GM11168 (cell line): ENCODE data around the gene FHOD3.
"Not testable (repeated sequence)": the region's sequence is repeated elsewhere in the genome, so short reads cannot be mapped to it uniquely, and the experiment has no call there.

ENCODE experiments used
- in situ Hi-C: fragments of 300-500 bp; cut with MboI; formaldehyde crosslinking; loops from one replicate; pipeline ENCODE4 v1.12.0; 2022; ENCODE audit warnings: low sequenced_read_pairs; ENCODE audit not compliant: unreplicated experiment

FHOD3 gene

DNA sequence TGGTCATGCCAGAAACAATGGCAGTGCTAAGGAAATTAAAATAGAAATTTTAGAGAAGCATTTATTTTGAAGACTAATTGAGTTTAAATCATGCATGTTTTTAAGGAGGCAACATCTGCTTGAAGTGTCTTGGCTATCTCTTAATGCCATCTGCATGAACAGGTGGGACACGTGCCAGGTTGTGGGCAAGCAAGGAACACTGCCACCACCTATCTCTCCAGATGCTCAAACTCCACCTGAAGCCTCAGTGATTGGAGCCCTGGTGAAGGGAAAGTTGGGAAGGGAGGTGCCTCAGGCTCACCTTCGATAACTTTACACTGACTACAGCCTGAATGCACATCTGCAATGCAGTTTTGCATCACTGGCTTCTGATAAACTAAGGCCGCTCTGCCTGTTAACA is 439.8 kb downstream of the FHOD3 start:
- in situ Hi-C loops, result no loop called here

GRCh38 chr18:36744261-36744876 is 446.9 kb downstream of the FHOD3 start:
- in situ Hi-C loops, result no loop called here

DNA sequence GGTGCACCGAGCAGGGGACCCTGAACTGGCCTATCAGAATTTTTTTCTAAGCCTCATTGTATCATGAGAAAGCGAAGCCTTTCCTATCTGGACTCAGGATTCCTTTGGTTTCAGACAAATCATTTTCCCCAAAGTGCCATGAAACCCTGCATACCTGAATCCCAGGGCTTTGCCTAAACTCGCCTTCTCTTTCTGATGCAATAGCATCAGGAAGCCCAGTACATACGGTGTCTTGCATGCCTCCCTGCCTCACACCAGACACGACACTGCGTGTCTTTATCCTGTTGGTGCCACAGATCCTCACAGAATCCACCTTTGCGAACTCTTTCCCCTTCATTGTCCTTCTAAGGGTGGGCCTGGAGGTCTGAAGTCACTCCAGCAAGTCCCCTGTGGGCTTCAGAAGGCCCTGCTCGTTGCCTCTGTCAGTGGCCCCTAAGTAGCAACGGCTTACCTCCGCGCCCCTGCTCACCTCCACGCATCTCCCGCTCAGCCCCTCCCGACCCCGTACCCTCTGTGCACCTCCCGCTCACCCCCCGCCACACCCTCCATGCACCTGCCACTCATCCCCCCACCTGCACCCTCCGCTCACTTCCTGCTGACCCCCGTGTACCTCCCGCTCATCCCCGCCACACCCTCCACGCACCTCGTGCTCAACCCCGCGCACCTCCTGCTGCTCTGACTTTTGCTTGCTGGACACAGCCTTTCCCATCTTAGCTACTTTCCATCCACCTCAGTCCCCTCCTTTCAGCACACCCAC is 447.9 kb downstream of the FHOD3 start:
- in situ Hi-C loops, result no loop called here

DNA sequence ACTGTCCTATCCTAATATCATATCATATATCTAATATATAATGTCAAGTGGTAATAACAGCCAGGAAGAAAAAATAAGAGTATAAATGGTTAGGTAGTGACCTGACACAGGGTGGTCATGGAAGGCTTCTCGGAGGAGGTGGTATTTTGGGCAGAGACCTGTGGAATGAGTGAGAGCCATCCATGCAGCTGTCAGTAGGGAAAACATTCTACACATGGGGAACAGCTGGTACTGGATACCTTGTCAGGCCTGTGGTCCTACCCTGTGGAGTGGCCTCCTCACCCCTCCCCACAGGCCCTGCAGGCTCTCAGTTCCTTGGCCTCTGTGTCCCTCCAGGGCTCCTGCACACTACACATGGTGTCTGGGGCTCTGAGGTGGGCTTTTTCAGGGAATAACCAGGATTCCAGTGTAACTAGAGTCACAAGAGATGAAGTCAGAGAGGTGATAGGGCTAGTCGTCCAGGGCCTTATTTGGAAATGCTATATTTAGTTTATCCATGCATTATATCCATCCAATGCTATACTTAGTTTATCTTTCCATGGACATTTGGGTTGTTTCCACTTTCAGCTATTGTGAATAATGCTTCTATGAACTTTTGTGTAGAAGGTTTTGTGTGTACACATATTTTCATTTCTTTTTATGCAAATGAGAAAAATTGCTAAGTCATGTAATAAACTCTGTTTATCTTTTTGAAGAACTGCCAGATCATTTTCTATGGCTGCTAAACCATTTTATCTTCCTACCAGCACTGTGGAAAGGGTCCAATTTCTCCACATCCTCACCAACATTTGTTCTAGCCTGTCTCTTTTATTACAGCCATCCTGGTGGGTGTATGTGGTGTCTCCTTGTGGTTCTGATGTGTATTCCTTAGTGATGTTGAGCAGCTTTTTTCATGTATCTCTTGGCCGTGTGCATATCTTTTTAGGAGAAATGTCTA is 455.7 kb downstream of the FHOD3 start:
- in situ Hi-C loops, result no loop called here

DNA sequence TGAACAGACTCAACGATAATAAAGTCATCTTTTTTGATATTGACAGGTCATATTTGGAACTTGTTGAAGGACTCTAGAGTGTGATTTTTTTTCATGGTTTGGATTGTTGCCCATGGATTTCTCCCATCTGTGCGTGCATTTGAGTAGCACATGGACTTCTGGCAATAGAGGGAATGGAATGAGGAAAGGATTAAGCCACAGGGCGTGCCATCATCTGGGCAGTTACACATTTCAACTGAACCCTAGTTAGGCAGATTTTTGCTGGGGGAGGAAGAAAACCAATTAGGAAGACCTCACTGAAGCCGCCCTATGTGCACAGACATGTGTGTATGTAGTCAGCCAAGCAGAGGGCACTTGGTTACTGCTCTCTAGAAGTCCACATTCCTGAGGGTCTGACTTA is 458.7 kb downstream of the FHOD3 start:
- in situ Hi-C loops, result no loop called here

GRCh38 chr18:36757081-36757480 is 459.6 kb downstream of the FHOD3 start:
- in situ Hi-C loops, result no loop called here

- in situ Hi-C loops, result no loop called here
These were observed 460.5 kb downstream of the FHOD3 start for GRCh38 chr18:36757991-36758390.

DNA sequence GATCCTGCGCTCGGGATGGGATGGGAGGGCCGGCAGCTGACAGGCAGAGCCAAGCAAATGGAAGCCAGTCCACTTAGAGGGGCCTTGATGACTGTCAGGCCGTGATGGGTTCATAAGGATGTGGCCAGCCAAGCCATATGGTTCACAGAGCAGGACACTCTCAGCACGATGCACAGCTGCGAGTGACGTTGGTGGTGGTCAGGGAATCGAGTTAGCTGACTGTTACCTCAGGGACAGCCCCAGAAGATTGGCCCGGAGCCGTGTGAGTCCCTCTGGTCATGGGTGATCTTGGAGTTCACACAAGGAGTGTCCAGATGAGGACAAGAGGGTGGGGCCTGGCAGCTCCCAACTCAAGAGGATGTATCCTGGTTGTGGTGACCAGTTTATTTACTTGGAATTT is 461.1 kb downstream of the FHOD3 start:
- in situ Hi-C loops, result no loop called here

DNA sequence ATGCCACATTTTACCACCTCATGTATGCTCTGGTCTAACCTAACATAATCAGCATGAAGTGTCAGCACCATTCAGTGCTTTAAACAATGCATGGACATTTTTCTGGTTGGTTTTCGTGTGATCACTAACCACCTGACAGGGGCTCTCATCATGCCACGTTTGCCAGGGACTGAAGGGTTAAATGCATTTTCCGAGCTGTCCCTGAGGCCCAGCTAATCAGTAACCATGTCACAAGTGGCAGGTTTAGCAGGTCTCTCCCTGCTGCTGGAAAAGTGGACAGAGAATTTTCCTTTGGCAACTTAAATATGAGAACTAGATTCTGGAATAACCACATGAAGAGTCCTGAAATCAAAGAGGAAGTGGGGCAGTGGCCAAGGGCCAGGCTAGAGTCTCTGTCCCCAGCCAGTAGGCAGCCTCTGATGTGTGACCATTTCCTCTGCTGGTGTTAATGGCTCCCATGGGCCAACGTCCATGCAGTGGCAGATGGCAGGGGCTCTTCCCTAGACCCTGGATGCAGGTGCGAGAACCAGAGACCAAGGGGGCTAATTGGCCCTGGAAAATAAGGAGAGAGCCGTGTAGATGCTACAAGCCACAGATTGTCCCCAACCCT is 461.8 kb downstream of the FHOD3 start:
- in situ Hi-C loops, result no loop called here

DNA sequence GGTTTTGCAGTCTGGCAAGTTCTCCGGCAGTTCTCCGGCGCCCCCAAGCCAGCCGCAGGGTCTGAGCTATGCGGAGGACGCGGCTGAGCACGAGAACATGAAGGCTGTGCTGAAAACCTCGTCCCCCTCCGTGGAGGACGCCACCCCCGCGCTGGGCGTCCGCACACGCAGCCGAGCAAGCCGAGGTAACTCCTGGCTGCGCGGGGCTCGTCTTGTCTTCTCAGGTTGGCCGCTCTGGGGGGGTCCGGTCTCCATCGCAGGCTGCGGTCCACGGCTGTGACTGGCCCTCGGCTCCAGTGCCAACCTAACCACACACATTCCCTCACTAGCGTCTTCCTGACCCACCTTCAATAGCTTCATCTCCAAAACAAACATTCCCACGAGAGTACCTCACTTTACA is 463.1 kb downstream of the FHOD3 start:
- in situ Hi-C loops, result no loop called here

DNA sequence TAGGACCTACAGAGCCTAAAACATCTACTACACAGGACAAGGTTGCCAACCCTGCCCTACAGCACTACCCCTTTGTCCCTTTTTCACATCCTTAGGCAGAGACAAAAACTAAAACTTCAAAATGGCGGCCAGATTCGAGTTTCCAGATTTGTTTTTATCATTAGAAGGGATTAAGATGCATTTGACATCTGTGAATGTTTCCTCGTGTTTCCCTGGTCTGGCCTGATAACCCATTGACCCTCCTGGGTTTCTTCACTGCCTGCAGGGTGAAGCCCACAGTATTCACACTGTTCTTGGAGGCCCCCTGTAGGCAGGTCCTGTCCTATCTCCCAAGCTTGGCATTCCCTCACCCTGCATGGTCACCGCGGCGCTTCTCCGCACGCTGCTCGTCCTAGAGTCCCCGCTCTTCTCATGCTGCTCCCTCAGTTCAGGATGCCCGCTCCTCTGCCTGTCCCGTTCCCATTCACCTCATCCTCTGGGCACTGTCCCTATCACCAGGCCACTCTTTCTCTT is 463.7 kb downstream of the FHOD3 start:
- in situ Hi-C loops, result no loop called here

DNA sequence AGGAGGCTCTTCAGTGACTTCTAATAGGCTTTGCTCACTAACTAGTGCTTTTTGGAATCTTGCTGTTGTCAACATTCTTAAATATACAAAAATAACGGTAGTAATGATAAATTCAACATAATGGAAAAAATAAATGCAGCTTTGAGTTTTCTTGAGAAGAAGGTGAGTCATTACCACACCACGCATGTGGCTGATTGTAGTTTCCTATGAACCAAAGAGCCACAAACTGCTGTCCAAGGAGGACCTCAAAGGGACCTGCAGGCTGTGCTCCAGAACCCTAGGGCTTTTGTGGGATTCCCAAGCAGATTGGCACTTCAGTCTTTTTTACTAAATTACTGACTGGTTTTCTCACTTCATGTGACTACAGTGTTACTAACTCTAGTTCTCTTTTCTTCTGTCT is 464.6 kb downstream of the FHOD3 start:
- in situ Hi-C loops, result no loop called here

DNA sequence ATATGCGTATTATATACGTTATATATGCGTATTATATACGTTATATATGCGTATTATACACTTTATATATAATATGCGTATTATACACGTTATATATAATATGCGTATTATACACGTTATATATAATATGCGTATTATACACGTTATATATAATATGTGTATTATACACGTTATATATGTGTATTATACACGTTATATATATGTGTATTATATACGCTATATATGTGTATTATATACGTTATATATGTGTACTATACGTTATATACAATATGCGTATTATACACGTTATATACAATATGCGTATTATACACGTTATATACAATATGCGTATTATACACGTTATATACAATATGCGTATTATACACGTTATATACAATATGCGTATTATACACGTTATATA is 465.5 kb downstream of the FHOD3 start:
- in situ Hi-C loops, result not testable (repeated sequence)

DNA sequence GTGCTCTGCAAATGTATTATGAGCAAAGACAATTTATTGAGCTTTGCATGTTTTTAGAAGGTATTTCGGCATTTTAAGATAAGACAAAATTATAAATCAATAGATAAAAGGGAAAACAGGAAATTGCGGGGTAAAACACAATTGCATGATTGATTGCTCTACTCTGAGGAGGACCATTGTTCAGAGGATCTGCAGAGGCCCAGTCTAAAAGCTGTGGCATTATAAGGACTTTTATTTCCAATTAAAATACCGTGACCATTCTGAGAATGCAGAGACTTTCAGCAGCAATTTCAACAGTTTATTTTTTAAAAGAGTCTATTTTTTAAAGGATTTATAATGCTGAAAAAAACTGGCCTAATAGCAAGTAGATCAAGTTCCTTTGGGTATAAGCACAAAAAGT is 469.3 kb downstream of the FHOD3 start:
- in situ Hi-C loops, result no loop called here

DNA sequence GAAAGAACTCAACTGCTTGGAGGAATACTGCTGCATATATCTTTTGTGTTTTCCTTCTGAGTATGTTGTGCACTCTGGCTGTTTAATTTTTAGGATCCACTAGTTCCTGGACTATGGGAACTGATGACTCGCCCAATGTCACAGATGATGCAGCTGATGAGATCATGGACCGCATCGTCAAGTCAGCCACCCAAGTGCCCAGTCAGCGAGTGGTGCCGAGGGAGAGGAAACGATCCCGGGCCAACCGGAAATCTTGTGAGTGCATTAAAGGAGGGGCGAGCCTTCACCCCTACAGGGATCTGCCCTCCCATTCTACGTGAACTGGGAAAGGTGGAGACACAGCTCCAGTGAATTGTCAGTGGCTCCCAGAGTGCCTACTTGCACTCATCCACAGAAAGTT is 471.7 kb downstream of the FHOD3 start:
- in situ Hi-C loops, result no loop called here

DNA sequence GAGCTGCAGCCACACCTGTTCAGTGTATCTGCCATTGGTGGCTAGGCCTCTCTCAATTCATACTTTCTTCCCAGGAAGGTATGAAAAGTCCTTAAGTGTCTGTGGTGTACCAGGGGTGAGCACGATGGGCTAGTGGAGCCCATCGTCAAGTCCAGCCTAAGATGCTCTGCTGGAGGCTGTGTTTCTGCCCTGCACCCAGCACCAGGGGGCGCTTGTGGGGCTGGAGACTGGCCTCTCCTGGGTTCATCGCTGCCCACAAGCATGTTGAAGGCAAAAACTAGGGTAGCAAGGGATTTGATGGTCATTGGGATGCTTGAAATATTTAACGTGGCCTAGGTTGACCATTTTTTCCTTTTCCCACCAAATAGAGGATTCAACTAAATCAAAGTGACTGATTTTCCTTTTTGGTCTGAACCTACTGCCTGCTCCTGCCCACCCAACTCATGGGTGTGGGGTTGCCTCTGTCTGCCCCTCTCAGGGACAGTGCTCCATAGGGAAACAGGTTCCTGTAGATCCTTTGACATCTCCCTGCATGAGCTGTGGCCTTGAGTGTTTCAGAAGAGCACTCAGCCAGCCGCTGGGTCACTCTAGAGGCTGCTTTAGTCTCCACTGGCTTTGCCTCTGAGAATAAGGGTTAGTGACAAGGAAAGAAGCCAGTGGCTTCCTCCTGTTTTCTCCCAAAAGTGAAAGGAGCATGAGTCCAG is 472.2 kb downstream of the FHOD3 start:
- in situ Hi-C loops, result no loop called here

DNA sequence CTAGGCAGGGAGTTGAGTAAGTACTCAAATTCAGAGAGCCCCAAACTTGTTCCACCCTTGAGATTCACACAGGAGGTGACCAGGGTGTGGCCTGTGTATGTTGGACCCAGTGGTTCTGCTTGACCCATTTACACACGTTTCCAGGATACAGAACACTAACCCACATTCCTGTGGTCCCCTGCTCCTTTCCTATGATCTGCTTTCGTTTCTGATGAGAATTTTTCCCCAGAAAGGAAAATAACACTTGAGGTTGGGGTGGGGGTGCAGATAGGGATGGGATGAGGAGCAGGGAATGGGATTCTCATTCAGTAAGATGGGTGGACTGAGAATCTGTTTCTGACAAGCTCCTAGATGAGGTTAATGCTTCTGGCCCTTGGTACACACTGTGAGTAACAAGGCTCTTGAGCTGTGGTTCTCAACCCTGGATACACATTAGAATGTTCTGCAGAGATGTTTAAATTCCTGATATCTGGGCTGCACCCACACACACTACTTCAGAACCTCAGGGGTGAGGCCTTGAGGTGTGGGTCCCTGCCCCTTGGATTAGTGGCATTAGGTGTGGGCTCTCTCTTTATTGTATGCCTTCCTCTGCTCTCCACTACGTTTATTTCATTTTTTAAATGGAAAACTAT is 472.9 kb downstream of the FHOD3 start:
- in situ Hi-C loops, result no loop called here

GRCh38 chr18:36771245-36771644 is 473.7 kb downstream of the FHOD3 start:
- in situ Hi-C loops, result no loop called here

DNA sequence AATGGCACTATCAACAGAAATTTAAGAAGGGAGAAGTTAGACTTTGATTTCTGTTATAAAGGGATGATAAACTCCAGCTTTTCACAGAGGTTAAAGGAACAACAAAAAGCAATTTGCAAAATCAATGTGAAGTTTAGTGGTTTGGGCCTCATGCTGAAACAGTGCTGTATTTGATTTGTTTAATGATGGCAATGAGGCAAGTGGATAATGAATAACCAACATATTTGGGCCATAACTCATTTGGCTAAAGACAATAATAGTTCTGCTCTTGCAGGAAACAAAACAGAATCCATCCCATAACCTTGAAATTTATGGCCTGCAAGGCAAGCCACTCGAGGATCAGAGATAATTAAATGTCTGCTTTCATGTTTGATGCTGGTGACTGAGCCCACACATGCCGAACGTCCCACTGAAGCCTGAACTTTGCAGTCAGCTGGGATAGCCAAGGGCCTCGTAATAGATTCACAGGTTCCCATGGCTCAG is 474.8 kb downstream of the FHOD3 start:
- in situ Hi-C loops, result no loop called here
